Liver (tissue), 2 donors: ENCODE data around the gene ALDH1A2.

Source experiments
- CTCF ChIP-seq: fragments of 150-350 bp; IDR thresholded peaks from 2 replicates; pipeline ENCODE4 v1.5.1; 2017; ENCODE audit warnings: improper control_type of control experiment, low read depth, low read length; ENCODE audit not compliant: missing input control
- REST ChIP-seq: IDR thresholded peaks from 2 replicates; pipeline ENCODE4 v1.6.1; 2016; ENCODE audit warnings: antibody characterized with exemption, mild to moderate bottlenecking
- donor health status: healthy.

GRCh38 chr15:57931570-57931969 lies 133.9 kb downstream of the ALDH1A2 start:
- TF ChIP-seq CTCF = no peak
- TF ChIP-seq REST = no peak
